Measurements from ENCODE around the gene S100A16.
A peak's percentile ranks its signal among the peaks of the same experiment; 100 is the strongest.
"Not testable (repeated sequence)": the region's sequence is repeated elsewhere in the genome, so short reads cannot be mapped to it uniquely, and the experiment has no call there.

The S100A16 gene

GRCh38 chr1:153614189-153614900 lies 1.4 kb upstream of the S100A16 start:
- no peak for DNase-seq

GRCh38 chr1:153613406-153613805 lies 469 bp upstream of the S100A16 start:
- DNase-seq = no peak

DNA sequence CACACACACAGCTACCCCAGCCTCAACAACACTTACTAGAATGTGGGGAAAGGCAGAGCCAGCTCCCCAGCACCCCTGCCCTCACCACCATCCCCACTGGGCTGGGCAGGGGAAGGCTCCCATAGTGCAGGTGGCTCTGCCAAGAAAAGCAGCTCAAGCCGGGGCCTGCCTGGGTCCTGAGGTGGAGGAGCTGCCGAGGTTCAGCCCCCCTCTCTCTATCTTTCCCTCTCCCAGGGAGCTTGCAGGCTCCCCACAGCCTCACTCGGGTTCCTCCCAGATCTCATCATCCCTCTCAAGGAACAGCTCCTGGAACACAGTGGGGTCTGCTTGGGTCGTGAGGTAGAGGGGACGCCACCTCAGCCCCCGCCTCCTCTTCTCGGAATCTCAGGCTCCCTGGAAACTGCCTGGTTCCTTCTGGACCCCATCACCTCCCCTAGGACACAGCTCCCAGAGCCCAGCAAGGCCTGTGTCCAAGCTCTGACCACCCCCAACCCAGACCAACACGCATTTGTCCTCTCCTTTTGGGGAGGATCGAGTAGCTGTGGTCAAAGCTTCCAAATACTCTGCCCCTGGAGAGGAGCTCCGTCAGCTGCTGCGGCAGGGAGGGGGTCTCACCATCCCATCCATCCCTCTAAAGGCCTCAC lies 704 bp downstream of the S100A16 start:
- DNase-seq = no peak

DNA sequence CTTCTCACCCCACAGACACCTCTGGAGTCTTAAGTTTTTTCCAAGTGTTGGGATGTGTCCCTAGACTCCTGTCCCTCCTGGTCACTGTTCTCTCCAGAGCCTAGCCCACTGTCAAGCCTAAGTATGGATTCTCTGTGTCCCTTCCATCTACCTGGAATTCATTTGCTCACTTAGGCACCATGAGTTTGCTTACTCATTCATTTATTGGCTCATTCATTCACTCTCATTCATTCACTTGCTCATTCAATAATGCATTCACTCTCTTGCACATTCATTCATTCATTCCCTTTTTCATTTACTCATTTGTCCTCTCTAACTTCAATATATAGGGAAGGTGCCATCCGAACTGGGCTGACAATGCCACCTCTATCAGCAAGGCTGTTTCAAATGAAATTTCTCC lies 1.6 kb downstream of the S100A16 start:
- no peak for DNase-seq

- no peak for DNase-seq
These were observed 2.1 kb downstream of the S100A16 start for GRCh38 chr1:153610811-153611301.

- DNase-seq = no peak
These were observed 2.6 kb downstream of the S100A16 start for GRCh38 chr1:153610334-153610733.

- DNase-seq = no peak
These were observed 3.4 kb downstream of the S100A16 start for GRCh38 chr1:153609585-153609907.

- DNase-seq = no peak
These were observed 4.0 kb downstream of the S100A16 start for GRCh38 chr1:153608742-153609584.

- no peak for DNase-seq
These were observed 4.8 kb downstream of the S100A16 start for GRCh38 chr1:153608089-153608682.

DNA sequence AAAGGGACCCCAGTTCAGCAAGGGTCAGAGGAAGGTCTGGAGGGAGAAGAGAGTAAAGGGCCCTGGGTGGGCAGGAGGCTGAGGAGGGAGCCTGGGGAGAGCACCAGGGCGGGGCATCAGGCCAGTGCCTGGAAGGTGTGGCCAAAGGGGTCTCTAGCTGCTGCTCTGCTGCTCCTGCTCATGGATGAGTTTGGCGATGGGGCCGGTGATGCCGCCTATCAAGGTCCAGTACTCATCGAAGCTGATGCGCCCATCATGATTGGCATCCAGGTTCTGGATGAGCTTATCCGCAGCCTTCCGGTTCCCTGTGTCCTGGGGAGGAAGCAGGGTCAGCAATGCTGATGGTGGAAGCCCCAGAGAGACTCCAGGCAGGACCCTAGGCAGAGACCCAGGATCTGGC lies 5.6 kb downstream of the S100A16 start:
- no peak for DNase-seq

GRCh38 chr1:153606194-153606593 lies 6.7 kb downstream of the S100A16 start:
- no peak for DNase-seq

DNA sequence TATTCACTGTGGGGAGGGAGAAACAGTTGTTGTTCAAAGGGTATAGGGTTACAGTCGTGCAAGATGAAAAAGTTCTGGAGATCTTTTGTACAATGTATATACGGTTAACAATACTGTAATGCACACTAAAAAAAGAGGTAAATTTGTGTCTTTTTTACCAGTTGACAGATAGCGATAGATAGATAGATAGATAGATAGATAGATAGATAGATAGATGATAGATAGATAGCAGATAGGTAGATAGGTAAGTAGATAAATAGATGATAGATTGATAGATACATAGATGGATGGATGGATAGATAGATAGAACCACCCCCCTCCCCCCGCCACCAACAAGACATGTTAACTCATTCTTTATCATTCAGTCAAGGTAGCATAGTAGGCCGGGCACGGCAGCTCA lies 10.2 kb downstream of the S100A16 start:
- no peak for DNase-seq

- no peak for DNase-seq
These were observed 13.1 kb downstream of the S100A16 start for GRCh38 chr1:153599847-153600246.

DNA sequence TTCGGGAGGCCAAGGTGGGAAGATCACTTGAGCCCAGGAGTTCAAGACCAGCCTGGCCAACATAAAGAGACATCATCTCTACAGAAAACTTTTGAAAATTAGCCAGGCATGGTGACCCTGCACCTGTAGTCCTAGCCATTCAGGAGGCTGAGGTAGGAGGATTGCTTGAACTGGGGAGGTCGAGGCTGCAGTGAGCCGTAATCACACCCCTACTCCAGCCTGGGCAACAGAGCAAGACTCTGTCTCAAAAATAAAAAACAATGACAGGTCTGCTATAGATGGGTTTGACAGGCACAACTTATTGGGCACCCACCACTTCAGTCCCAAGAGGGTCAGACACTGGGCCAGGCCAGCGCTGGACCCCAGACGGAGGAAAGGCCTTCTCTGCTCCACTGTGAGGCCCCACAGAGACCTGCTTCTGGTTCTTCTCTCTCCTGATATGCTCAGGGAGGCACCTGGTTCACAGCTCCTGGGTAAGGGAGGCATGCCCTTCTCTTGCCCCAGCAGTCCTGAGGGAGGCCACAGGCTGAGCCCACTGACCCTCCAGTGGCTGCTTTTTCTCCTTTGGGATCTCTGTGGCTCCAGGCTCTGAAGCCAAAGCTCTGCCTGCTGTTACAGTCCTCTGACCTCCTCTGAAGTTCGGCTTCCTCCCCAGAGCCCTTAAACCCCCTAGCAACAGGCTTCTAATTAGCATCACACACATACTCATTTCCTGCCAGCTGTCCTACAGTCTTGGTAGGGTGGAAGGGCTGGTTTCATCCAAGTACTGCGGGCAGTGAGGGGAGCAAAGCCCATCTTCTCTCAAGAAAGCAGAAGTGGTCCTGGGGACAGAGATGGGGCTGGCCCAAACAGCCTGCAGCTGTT lies 14.4 kb downstream of the S100A16 start:
- DNase-seq = peak in 1 of 2 experiments; percentile 37

GRCh38 chr1:153597206-153597605 lies 15.7 kb downstream of the S100A16 start:
- DNase-seq = peak in 1 of 2 experiments; percentile 46

- DNase-seq = no peak
These were observed 20.2 kb downstream of the S100A16 start for GRCh38 chr1:153592748-153593147.

DNA sequence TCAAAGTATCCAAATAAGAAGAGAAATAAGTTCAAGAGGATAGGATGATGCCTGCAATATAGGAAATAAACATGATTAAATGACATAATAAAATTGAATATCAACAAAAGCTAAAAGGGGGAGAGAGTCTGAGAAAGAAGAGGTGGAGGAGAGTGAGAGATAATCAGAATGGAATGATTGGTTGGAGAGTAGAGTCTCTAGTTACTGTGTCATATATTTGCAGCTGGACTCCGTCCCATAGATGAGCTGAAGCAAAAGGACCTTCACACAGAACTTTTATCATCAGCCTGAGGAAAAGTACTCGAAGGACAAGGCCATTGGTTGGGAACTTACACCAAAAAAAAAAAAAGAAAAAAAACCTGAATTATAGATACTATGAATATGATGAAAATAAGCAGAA lies 24.5 kb downstream of the S100A16 start:
- no peak for DNase-seq

DNA sequence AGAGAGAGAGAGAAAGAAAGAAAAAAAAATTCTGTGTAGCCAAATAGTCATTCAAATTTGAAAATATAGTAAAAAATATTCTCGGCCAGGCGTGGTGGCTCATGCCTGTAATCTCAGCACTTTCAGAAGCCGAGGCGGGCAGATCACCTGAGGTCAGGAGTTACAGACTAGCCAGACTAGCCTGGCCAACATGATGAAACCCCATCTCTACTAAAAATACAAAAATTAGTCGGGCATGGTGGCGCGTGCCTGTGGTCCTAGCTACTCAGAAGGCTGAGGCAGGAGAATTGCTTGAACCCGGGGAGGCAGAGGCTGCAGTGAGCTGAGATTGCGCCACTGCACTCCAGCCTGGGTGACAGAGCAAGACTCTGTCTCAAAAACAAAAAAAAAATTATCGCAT lies 24.9 kb downstream of the S100A16 start:
- not testable (repeated sequence) for DNase-seq

- DNase-seq = no peak
These were observed 25.6 kb downstream of the S100A16 start for GRCh38 chr1:153587314-153587713.

DNA sequence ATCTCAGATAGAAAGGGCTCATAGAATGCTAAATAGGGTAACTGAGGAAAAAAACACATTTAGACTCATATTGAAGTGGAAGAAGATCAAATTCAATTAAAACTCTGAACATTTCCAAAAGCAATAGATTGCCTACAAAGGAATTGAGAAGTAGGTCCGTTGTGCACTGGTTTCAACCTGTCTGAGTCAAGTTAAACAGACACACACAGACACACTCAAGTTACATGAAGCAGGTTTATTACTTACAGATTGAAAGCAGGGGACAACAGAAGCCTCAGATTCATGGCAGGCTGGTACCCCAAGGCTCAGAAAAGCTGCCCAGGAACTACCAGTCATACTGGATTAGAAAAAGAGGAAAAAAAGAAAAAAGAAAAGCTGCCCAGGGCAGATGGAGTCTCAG lies 26.6 kb downstream of the S100A16 start:
- DNase-seq = no peak

DNA sequence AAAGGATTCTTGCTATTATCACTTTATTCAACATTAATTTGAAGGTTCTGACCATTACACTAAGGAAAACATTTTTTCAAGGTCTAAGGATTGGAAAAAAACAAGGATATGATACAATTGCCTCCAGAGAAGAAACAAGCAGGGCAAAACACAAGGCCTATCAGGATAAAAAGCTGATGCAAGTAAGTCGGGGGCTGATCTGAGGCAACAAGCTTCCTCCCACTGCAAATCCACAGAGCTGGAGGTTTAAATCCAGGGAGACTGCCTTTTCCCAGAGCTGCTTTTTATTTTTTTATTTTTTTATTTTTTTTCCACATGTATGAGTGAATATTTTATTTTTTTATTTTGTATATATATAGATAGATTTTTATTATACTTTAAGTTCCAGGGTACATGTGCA lies 27.9 kb downstream of the S100A16 start:
- DNase-seq = no peak

DNA sequence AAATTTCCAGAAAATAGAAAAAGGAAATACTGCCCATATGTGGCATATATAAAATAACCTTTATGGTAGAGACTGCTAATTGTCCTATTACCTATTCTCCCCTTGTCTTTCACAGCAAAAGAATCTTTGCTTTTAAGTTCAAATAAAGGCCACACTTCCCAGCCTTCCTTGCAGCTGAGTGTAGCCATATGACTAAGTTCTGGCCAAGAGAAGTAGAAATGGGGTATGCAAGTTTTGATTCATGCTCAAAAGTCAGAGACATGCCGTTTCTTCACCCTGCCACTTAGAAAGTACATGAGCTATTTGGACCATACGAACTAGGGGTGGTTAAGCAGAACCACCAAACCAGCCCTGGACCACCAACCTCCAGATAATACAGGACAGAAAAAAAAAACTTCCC lies 29.0 kb downstream of the S100A16 start:
- DNase-seq = no peak
